Keratinocyte (primary cell): ENCODE results near the gene CSK.

Source experiments
- EZH2 ChIP-seq: IDR thresholded peaks from one replicate; pipeline ENCODE4 v1.6.1; 2012; ENCODE audit warnings: inconsistent platforms, mild to moderate bottlenecking, low read length, moderate library complexity
- TF ChIP-seq, protein P1 (sequence below), 3 experiments: IDR thresholded peaks in 1 of 3; conservative IDR thresholded peaks in 1 of 3; optimal IDR thresholded peaks in 1 of 3; 2 replicates in 2 of 3; 3 replicates in 1 of 3; pipeline versions ENCODE3 to v1.5.1; 2011; ENCODE audit warnings: low read length in 3 of 3, mild to moderate bottlenecking in 3 of 3, moderate library complexity in 2 of 3, control low read depth in 1 of 3, inconsistent platforms in 1 of 3; ENCODE audit not compliant: insufficient read depth in 2 of 3; ENCODE audit errors: extremely low read depth in 1 of 3

- TF ChIP-seq, protein P1, sequence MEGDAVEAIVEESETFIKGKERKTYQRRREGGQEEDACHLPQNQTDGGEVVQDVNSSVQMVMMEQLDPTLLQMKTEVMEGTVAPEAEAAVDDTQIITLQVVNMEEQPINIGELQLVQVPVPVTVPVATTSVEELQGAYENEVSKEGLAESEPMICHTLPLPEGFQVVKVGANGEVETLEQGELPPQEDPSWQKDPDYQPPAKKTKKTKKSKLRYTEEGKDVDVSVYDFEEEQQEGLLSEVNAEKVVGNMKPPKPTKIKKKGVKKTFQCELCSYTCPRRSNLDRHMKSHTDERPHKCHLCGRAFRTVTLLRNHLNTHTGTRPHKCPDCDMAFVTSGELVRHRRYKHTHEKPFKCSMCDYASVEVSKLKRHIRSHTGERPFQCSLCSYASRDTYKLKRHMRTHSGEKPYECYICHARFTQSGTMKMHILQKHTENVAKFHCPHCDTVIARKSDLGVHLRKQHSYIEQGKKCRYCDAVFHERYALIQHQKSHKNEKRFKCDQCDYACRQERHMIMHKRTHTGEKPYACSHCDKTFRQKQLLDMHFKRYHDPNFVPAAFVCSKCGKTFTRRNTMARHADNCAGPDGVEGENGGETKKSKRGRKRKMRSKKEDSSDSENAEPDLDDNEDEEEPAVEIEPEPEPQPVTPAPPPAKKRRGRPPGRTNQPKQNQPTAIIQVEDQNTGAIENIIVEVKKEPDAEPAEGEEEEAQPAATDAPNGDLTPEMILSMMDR (optimal IDR thresholded peaks at IDR 0.05 in 1 of 3, IDR thresholded peaks at IDR 0.05 in 1 of 3, conservative IDR thresholded peaks at IDR 0.05 in 1 of 3; ENCODE audit: extremely low read depth in 1 of 3, insufficient read depth in 2 of 3, low read length in 3 of 3): no peak
- TF ChIP-seq EZH2: no peak
These were observed 8.6 kb upstream of the CSK start for GRCh38 chr15:74773329-74773728.
